C4-2B (cell line): Measurements from ENCODE around the gene TOM1L2.

ENCODE experiments used
- CTCF ChIP-seq: fragments of 450-650 bp; conservative IDR thresholded peaks from 2 replicates; pipeline ENCODE4 v1.5.1; 2017; ENCODE audit warnings: mild to moderate bottlenecking
- ZFX ChIP-seq: fragments of 450-650 bp; IDR thresholded peaks from 2 replicates; pipeline ENCODE4 v1.6.1; 2017

- TF ChIP-seq CTCF (no peak), ZFX (no peak)
Observed at GRCh38 chr17:17815062-17815406, 157.2 kb downstream of the TOM1L2 start.
